Measurements from ENCODE around the gene XAB2.

- TF ChIP-seq POLR2AphosphoS5 (IDR thresholded peaks at IDR 0.05) (no peak), CTCF (IDR thresholded peaks at IDR 0.05) (no peak), POLR2A (IDR thresholded peaks at IDR 0.05) (no peak), EP300 (IDR thresholded peaks at IDR 0.05; ENCODE audit: low read depth) (no peak)
These were observed 47.0 kb upstream of the XAB2 start for GRCh38 chr19:7676376-7676775.

All from transverse colon (tissue), 4 donors.